ENCODE results near the gene IL12RB1.
"Not testable (repeated sequence)": the region's sequence is repeated elsewhere in the genome, so short reads cannot be mapped to it uniquely, and the experiment has no call there.

The IL12RB1 gene

DNA sequence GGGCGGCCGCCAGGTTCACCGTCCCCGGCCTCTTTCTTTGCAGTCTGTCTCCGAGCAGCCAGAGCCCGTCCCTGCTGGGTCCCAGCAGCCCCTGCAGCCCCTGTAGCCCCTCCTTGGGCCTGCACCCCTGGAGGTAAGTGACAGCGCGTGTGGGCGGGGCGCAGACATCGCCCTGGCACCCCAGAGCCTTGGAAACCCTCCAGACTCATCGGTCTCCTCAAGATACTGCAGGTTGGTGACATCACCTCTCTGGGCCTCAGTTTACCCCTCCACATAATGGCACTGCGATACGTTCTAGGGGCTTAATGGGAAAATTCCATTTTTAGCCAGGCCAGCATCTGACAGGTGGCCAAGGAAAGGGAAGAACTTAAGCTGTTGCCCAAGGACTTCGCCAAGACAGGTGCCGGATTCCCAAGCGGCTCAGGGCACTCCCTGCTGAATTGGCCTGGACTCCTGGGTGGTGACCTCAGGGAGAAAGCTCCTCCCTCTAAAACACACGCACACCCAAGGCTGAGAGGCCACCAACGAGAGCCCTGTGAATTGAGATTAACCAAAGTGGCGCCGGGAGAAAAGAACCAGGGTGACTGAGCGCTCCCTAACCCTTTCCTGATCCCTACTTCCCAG is 24.0 kb upstream of the IL12RB1 start:
- DNase-seq: no peak

DNA sequence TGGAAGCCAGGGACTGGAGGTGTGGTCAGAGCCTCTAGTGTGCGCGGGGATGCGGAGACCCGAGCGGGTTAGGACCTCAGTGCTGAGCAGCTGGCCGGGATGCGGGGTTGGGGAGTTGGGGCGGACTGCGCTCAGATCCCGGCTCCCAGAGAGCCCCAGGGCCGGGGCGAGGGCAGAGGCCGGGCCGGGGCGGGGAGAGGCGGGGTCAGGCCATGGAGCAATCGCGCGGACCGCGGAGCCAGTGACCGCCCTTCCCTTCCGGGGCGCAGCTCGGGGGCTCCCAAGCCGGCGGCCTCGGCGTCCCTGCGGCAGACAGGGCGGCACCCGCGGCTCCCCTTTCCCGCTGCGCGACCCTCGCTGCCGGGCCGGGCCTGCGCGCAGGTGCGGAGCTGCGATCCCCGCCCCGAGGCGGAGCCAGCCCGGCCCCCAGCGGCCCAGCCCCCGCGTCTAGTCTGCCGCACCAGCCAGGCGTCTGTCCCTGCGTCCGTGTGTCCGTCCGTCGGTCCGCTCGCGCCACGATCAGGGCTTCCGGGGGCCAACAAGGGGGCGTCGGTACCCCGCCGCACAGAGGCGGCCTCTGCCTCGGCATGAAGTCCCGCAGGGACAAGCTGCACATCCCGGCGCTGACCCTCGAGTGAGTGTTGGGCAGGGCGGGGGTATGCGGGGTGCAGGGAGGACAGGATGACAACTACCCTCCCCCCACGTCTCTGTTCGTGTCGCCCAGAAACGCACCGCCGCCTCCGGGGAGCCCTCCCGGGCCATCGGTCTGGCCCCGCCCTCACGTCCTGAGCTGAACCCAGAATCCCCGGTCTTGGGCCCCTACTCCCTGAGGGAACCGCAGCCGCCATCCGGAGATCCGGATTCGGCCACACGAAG is 23.2 kb upstream of the IL12RB1 start:
- DNase-seq: peak; percentile 51 to 85 (median 70)

DNA sequence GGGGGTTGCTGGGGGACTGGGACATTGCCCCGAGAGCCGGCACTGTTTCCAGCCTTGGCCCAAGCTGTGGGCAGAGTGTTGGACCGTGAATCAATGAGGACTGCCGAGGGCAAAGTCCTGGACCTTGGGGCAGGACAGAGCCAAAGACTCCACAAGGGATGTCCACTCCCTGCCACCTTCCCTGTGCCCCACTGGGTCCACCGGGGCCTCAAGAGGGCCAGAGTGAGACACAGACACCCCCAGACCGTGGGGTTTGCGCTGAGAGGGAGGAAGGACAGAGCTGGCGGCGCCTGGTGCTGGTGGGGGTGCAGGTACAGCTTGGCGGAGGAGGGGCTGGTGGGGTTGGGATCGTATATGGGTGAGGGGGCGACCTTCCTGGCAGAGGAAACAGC is 22.6 kb upstream of the IL12RB1 start:
- DNase-seq: no peak

DNA sequence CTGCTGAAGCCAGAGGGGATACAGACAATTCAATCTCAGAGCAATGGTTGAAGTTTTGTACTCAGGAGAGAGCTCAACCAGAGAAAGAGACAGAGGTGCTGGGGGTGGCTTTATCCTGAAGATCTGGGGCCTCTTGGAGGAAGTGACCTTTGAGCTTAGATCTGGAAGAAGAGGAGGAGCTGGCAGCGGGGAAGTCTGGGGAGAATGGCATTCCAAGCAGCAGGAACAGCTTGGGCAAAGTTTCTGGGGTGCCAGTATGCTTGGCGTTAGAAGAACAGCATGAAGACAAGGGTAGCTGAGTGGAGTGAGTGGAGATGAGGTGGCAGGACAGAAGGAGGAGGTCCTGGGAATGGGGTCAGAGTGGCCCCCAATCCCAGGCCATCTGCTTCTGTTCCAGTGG is 22.2 kb upstream of the IL12RB1 start:
- peak in 1 of 4 experiments; percentile 35 for DNase-seq

DNA sequence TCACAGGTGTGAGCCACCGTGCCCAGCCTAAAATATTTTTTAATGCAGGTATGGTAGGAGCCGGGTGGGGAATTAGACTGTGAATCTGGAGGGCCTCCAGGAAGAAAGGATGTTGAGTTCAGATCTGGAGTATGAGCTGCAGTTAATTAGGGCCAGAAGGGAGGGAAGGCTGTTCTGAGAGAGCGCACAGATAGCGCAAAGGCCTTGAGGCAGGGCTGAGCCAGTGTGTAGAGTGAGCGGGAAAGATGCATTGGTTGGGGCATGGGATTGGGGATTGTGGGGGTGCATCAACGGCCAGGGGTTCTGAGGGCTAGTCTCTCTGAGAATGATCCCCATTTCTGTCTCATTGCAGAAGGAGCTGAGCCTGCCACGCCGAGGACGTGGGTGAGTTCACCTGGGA is 20.5 kb upstream of the IL12RB1 start:
- no peak for DNase-seq

DNA sequence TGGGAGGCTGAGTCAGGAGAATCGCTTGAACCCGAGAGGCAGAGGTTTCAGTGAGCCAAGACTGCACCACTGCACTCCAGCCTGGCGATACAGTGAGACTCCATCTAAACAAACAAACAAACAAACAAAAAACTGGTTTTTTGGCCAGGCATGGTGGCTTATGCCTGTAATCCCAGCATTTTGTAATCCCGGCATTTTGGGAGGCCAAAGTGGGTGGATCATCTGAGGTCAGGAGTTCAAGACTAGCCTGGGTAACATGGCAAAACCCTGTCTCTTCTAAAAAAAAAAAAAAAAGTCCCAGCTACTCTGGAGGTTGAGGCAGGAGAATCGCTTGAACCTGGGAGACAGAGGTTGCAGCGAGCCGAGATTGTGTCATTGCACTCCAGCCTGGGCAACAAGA is 18.5 kb upstream of the IL12RB1 start:
- not testable (repeated sequence) for DNase-seq

DNA sequence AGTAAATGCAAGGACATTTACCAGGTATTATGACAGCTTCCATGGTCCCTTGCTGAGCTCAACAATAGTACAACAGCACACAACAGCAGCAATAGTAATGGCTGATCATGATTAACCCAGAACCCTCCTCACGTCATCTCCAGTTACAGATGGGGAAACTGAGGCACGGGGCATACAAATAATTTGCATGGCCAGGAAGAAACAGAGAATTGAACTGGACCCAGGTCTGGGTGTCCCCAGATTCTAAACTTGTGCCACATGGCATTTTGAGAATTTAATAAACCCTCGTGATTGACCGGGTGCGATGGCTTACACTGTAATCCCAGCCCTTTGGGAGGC is 18.0 kb upstream of the IL12RB1 start:
- no peak for DNase-seq

DNA sequence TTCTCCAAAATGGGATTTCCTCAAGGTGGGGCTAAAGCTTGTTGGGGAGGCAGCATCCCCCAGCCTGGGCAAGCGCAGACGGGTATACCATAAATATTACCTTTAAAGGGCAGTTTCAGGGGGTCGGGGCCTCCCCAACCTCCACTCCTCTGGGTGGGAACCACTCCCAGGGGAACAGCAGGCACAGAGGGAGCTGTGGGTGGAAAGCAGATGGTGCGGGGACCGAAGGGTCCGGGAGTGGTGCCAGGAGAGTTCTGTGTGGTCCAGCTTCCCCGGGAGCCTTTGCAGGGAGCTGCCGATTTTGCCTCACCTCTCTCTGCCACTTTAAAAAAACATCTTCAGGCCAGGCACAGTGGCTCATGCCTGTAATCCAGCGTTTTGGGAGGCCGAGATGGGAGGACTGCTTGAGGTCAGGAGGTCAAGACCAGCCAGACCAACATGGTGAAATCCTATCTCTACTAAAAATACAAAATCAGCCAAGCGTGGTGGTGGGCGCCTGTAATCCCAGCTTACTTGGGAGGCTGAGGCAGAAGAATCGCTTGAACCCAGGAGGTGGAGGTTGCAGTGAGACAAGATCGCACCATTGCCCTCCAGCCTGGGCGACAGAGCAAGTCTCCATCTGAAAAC is 16.3 kb upstream of the IL12RB1 start:
- DNase-seq: no peak

DNA sequence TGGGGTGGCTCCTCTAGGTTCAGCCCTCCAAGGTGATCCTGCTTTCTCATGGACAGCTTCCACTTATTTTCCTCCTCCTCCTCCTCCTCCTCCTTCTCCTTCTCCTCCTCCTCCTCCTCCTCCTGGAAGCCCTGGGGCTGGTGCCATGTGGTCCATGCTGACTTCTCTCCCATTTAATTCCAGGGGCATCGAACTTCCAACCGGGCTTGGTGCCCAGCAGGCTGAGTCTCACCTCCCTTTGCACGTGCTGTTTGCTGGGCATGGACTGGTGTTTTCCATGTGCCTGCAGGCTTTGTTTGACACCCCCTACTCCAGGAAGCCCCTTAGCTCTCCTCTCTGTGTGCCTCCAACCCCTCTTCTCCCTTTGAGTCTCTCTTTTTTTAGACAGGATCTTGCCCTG is 14.5 kb upstream of the IL12RB1 start:
- no peak for DNase-seq

DNA sequence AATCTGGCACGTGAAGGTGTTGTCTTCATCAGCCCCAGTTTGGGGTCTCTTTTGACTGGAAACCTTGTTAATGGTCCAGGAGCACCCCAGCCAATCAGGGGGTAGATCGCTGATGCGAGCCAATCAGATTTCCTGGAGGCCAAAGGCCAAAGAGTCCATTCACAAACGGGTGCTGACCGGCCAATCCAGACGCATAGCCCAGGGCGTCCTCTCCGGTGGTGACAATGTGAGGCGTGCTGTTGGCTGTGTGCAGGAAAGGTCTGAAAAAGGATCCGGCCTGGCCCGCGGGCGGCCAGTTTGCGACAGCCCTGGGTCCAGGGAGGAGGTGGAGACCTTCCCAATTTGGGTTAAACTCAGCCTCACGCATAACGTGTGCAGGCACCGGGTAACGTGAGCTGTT is 14.0 kb upstream of the IL12RB1 start:
- DNase-seq: no peak

DNA sequence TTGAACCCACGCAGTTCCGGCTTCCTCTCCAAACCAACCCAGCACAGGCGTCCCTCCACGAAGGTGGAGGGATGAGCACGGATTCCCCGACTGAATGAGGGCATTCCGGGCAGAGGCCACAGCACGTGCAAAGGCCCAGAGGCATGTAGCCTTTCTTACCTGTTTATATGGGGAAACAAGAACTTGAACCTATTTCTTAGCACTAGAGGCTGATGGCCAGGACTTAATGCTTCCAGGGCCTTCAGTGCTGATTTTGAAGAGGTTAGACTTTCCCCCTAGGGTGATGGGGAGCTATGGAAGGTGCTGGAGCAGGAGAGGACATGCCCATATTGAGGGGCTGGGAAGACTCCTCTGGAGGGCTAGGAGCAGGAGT is 12.9 kb upstream of the IL12RB1 start:
- DNase-seq: no peak

DNA sequence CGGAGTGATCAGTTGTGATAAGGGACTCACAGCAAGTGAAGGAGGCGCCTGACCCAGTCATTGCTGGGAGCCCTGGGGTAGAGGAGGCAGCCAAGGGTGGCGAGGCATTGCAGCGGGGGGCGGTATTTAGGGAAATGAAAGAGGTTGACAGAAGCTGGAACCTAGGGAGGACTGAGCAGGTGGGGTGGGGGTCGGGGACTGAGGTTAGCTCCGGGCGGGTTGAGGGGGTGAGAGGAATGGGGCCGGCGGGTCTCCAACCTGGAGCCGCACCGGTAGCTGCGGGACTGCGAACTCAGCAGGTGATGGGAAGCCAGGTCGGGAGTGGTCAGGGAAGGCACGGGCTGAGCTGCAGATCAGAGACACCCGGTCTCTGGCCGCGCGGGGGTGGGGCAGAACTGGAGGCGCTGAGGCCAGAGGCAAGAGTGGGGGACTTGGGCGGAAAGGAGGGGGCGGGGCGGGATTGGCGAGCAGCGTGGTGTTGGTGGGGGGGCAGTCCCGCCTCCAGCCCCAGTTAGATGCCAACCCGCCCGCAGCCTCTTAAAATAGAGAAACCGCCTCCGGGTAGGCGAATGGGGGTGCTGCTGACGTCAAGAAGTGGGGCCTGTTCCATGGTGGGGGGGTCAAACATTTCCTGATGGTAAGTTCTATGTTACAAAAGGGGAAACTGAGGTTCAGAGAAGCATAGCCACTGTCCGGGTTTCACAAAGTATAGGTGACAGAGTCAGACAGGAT is 12.3 kb upstream of the IL12RB1 start:
- peak in 2 of 4 experiments; percentile 36 to 56 for DNase-seq

DNA sequence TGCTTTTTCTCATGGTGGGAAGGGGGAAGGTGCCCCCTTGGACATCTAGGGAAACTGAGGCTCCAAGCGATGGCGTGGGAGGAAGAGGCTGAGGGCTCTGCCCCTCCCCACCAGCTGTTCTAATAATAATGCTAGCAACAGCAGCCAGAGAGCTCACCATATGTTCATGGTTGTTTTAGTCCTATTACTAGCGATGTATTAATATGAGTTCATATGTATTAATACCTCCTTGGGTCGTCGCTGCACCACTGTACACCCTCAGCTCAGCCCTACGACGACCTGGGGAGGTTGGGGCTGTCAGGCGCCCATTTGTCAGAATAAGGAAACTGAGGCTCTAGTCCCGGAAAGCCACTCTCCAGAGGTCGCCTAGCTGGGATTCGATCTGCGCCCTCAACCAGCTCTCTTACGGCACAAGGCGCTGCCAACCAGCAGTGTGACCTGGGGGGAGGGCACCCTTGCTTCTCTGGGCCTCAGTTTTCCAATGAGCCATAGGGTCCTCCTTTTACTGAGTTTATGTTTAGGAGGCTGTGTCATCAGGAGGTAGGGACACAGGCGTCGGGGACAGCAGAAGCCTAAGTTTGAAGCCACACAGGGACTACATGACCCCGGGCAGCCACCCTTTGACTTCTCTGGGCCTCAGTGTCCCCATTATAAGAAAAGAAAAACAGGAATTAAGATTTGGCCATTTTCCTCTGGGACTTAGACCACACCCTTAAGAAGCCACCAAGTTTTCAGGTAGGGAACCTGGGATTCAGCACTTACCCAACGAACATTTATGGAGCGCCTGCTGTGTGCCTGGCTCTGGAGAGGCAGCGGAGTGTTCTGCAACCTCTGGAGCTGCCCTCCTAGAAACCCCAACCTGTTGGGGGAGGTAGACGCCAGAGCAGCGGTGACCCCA is 11.5 kb upstream of the IL12RB1 start:
- DNase-seq: no peak

DNA sequence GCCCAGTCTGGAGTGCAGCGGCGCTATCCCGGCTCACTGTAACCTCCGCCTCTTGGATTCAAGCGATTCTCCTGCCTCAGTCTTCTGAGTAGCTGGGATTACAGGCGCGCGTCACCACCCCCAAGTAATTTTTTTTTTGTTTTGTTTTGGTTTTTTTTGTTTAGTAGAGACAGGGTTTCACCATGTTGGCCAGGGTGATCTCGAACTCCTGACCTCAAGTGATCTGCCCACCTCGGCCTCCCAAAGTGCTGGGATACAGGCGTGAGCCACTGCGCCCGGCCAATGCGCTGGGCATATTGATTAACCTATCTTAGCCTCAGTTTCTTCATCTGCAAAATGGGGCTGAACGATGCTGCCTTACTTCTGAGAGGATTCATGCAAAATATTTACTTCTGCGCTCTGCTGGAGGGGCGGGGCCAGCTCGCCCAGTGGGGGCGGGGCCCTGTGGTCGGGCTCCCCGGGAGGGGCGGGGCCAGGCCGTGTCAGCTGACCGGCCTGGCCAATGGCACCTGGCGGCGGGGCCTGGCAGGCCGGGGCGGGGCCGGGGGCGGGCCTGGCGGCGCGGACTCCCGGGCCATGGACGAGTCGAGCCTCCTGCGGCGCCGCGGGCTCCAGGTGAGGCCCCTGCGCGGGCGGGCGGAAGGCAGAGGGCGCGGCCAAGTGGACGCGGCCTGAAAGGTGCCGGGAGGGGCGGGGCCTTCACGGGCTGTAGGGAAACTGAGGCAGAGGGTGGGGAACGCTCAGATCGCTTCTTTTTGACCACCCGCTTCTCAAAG is 10.7 kb upstream of the IL12RB1 start, which contains the start of gene MAST3:
TSS of gene MAST3 (plus strand) at position 562 of the 776 bp plus-strand sequence. CDS start at position 577, 15 bp downstream.
- DNase-seq: peak; percentile 93 to 98 (median 96)

DNA sequence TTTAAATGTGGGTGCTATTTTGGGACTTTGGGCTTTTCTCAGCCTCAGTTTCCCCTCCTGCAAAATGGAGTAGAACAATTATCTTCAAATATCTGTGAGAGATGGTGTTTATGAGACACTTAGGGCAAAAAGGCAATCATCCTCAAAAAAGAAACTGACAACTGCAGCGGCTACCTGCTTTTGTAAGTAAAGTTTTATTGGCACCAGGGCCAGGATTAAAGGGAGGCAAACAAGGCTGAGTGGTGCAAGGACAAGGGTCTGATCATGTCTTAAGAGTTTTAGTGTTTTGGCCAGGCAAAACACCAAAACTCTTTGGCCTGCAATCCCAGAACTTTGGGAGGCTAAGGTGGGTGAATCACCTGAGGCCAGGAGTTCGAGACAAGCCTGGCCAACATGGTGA is 9.5 kb upstream of the IL12RB1 start:
- no peak for DNase-seq

DNA sequence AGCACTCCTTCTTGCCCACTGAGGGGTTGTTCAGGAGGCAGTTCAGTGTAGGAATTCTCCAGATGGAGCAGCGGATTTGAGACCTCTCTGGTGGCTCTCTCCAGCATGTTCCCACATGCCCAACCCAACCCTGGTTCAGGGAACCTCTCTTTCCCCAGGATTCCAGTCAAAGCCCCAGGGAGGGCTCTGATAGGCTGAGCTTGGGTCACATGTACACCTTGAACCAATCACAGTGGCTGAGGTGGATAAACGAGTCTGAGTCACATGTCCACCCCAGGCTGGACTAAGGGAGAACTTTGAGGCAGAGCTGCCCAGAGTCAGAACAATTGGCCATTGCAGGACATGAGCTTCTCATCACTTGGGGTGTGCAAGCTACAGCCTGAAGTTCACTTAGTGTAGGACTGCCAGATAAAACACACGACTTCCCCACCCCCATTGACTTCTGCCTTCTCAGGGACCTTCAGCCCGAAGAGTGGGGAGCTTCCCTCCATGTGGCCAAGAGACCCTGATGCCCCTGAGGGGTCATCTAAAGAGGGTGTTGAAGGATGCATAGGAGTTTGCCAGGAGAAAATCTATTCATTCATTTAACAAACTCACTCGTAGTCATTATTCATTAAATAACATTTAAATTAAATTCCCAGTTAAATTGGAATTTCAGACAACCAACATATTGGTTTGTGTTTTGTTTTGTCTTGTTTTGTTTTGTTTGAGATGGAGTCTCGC is 6.9 kb upstream of the IL12RB1 start:
- peak in 3 of 4 experiments; percentile 22 to 45 (median 44) for DNase-seq

DNA sequence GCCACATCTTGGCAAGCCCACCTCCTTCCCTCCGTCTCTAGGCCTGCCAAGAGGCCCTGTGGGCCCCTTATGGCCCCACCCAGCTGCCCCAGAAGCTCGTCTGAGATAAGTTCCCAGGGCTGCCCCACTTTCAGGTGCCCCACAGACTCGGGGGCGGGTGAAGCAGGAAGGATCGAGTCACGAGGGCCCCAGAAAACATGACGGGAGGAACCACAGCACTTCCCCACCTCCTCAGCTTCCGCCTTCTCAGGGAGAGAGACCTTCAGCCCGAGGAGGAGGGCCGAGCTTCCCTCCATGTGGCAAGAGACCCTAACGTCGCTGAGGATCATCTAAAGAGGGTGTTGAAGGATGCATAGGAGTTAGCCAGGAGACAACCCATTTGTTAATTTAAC is 4.5 kb upstream of the IL12RB1 start:
- peak; percentile 80 to 91 (median 90) for DNase-seq

DNA sequence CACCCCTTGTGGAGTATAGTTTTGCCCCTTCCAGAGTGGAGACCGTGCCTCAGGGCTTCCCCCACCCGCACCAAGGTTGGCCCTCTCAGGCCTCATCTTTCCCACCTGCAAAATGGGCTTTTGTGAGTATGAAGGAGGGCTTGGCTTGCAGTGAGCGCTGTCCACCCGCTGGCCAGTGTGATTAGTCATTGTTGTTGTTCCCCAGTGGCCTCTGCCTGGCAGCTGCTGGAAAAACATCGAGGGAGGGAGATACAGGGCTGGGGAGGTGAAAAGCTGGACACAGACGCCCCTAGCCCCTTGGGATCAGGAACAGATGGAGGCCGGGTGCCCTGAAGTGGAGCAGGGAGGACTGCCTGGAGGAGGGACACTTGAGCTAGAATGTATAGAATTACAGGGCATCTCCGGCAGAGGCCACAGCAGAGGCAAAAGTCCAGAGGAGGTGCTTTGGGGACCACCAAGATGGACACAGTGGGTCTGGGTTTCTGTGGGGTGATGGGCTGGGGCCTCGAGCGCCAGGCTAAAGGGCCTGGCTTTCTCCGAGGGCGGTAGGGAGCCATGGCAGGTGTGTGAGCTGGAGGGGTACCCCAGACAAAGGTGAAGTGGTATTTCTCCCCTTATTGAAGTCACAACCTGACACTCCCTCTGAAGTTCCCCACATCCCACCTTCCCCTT is 3.9 kb upstream of the IL12RB1 start:
- peak; percentile 22 to 61 (median 54) for DNase-seq

DNA sequence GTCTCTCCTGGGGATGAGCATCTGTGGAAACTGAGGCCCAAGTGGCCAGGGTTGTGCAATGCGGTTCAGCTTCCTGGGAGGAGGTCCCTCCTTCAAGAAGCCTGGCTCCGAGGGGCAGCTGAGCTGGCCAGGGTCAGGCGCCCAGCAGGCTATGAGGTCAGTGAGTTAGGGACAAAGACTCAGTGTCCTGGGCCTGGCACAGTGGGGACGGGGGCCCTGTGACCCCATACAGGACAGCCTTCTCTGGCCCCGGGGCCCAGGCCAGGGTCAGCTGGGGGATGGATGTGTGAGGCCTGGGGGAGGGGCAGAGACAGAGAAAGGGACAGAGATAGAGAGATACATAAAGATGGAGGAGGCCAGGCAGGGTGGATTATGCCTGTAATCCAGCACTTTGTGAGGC is 3.0 kb upstream of the IL12RB1 start:
- DNase-seq: no peak

DNA sequence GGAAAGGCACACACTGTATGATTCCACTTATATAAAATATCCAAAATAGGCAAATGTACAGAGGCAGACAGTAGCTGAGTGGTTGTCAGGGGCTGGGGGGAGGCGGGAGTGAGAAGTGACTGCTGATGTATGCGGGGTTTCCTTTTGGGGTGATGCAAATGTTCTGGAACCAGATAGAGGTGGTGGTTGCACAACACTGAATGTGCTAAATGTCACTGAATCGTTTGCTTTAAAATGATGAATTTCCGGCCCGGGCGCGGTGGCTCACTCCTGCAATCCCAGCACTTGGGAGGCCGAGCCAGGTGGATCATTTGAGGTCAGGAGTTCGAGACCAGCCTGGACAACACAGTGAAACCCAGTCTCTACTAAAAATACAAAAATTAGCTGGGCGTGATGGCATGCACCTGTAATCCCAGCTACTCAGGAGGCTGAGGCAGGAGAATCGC is 2.4 kb upstream of the IL12RB1 start:
- peak; percentile 82 to 92 (median 86) for DNase-seq
